Measurements from ENCODE around the gene TXNRD3. TPM values are rescaled to one million over a fixed set of nuclear protein-coding genes. Genes with fewer than 3 reads are reported as not detected.

Gene TXNRD3
- total RNA-seq: 7.1 and 11.6 TPM in 2 replicates

DNA sequence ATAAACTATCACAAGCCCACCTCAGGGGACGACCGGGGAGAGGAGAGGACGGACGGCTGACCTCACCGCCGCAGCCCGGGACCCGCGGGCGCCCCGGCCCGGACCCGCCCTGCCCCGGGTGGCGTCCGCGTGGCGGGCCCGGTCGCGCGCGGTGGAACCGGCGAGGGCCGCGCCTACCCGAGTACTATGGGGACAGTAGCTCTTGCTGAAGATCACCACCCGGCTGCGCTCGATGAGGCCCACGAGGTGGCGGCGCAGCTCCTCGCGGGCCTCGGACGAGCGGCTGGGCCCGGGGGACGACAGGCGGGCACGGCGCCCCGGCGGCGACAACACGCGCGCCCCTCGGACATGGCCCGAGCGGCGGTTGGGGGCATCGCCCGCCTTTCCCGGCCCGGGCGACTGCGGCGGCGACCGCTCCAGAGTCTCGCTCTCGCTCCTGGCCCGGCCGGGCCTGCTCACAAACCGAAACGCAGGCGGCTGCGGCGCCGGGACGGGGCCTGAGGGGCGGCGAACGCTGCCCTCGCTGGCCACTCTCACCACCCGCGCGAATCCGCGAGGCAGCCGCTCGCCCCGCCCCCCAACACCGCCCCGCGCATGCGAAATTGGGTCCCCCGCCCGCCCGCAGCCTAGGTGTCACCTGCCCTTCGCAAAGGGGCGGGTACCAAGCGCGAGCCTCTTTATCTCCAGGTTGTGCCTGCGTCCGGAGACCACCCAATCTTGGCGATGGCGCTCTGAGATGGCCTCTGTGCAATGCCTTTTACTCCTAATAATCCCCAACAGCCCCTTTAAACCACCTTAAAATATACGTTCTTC is at the start of gene TXNRD3:
Gene TXNRD3 (minus strand): TSS at position 554 of the 813 bp plus-strand sequence.

DNA sequence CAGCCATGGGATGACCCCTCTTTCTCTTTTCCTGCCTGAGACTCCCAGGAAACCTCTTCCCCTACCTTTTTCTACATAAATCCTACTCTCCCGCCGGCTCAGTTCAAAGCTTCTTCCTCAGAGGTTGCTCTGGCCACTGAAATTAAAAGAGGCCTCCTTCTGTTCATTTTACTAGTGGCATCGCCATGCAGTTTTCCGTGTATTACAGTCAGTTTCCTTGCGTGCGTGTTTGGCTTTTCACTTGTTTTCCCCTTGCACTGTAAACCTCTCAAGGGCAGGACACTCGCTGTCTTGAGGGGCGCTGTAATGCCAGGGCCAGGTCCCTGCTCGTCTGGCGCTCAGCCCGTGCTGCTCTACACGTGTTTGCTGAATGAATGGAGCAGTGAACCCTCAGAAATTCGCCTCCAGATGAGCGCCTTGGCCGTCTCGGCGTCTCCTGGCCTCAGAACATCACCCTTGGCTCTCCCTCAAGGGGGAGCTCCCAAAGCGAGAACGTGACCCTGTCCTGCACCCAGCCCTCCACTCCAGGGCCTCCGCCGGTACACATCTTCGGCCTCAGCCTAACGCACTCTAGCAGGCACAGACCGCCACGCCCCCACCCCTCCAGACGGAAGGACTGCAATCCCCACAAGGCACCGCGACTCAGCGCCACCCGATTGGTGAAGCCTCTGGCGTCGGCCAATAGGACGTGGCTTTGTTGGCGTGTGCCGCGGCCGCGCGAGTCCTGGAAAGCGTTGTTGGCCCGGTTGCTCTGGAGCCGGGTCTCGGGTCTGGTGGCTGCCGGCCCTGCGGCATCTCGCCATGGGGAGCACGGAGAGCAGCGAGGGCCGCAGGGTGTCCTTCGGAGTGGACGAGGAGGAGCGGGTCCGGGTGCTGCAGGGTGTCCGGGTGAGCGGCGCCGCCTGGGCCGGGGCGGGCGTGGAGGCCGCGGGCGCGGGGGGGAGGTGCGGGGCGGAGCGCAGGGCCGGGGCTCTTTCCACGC is 48.9 kb upstream of the TXNRD3 start, which contains the start of gene CHCHD6:
Gene CHCHD6 (plus strand): TSS at position 729 of the 982 bp plus-strand sequence. CDS start 73 bp downstream, at position 802.

GRCh38 chr3:126558336-126559071 is 96.4 kb downstream of the TXNRD3 start, which contains the start of gene C3orf22:
Gene C3orf22 (minus strand): TSS chr3:126558932. CDS start chr3:126553390, 5,542 bp downstream.

Other genes starting within 250 kb of the TXNRD3 start
- 19.9 and 23.9 TPM in 2 replicates for gene ZXDC, start 179.2 kb downstream of the TXNRD3 start, total RNA-seq
- gene UROC1, start 137.4 kb downstream of the TXNRD3 start, total RNA-seq: not detected in 2 replicates
- not detected in 2 replicates for gene CHST13, start 131.0 kb downstream of the TXNRD3 start, total RNA-seq
- not detected in 2 replicates for gene C3orf22, start 96.2 kb downstream of the TXNRD3 start, total RNA-seq
- 13.1 and 14.0 TPM in 2 replicates for gene CHCHD6, start 49.1 kb upstream of the TXNRD3 start, total RNA-seq